ENCODE results near the gene CATSPER3. TPM values are rescaled to one million over a fixed set of nuclear protein-coding genes. Genes with fewer than 3 reads are reported as not detected.

The CATSPER3 gene
- polyA plus RNA-seq, 3 donors, result 0.15 to 0.60 (median 0.52) TPM

GRCh38 chr5:135024956-135025729, 57.4 kb downstream of the CATSPER3 start:
- intact Hi-C loops (cut with micrococcal nuclease), result no loop called here
- Histone ChIP-seq H3K79me2 (ENCODE audit: insufficient read depth, low read length) (no peaks in the 10 kb centered on the region), H3K9me3 (replicated peaks in 1 of 2; ENCODE audit: control insufficient read depth in 1 of 2, insufficient read depth in 1 of 2, low read length in 2 of 2) (peaks cover 0 to 23% of the 10 kb centered on the region in 2 donors), H3K27me3 (ENCODE audit: control insufficient read depth in 2 of 2, insufficient read depth in 2 of 2, low read length in 2 of 2) (peaks cover 31 to 60% of the 10 kb centered on the region in 2 donors), H3K36me3 (replicated peaks in 1 of 2; ENCODE audit: control insufficient read depth in 1 of 2, insufficient read depth in 2 of 2, low read length in 2 of 2) (no peaks in the 10 kb centered on the region), H3K4me2 (replicated peaks; ENCODE audit: extremely low read depth, low read length, poor library complexity, severe bottlenecking) (no peak overlapping the region), H3K4me3 (replicated peaks in 1 of 3; ENCODE audit: low read depth in 2 of 3, low read length in 3 of 3) (no peak overlapping the region), H2AFZ (ENCODE audit: insufficient read depth, low read depth, low read length, poor library complexity, severe bottlenecking) (no peak overlapping the region), H4K20me1 (ENCODE audit: insufficient read depth, low read length) (no peaks in the 10 kb centered on the region), H3K27ac (ENCODE audit: low read depth in 1 of 2, low read length in 2 of 2) (no peak overlapping the region), H3K9ac (ENCODE audit: insufficient read depth, low read length, poor library complexity, severe bottlenecking) (no peak overlapping the region), H3K4me1 (ENCODE audit: control insufficient read depth in 1 of 2, insufficient read depth in 2 of 2, low read length in 2 of 2) (no peaks in the 10 kb centered on the region)
- DNase-seq, result no peak
- Mint-ChIP-seq H3K36me3 (peaks cover 3 to 6% of the 10 kb centered on the region in 2 donors), H3K4me1 (peaks cover 8% of the 10 kb centered on the region), H3K9me3 (peaks cover 0 to 13% (median 8%) of the 10 kb centered on the region in 7 donors), H3K27ac (no peak overlapping the region), H3K27me3 (ENCODE audit: low read depth in 3 of 3) (peaks cover 53 to 74% (median 67%) of the 10 kb centered on the region in 3 donors), H3K4me3 (peak overlapping the region in 1 of 2 donors; percentile 51)
- 91% methylated on average over 7 of the region's 11 CpGs for WGBS (ENCODE audit: insufficient coverage)
- no peak for TF ChIP-seq CTCF (IDR thresholded peaks at IDR 0.05)

GRCh38 chr5:135025730-135026644, 58.3 kb downstream of the CATSPER3 start:
- DNase-seq, result no peak
- H4K20me1 ChIP-seq (ENCODE audit: insufficient read depth, low read length), result no peaks in the 10 kb centered on the region
- no peak overlapping the region for H2AFZ ChIP-seq (ENCODE audit: insufficient read depth, low read depth, low read length, poor library complexity, severe bottlenecking)
- WGBS (ENCODE audit: insufficient coverage), result 96% methylated on average over 8 of the region's 15 CpGs
- Mint-ChIP-seq H3K9me3 (peaks cover 0 to 16% (median 11%) of the 10 kb centered on the region in 7 donors), H3K36me3 (peaks cover 3 to 6% of the 10 kb centered on the region in 2 donors), H3K27ac (no peak overlapping the region), H3K4me3 (peak overlapping the region in 1 of 2 donors; percentile 51), H3K4me1 (peaks cover 16% of the 10 kb centered on the region), H3K27me3 (ENCODE audit: low read depth in 3 of 3) (peaks cover 61 to 77% (median 74%) of the 10 kb centered on the region in 3 donors)
- no peak overlapping the region for H3K9ac ChIP-seq (ENCODE audit: insufficient read depth, low read length, poor library complexity, severe bottlenecking)
- H3K4me1 ChIP-seq (ENCODE audit: control insufficient read depth in 1 of 2, insufficient read depth in 2 of 2, low read length in 2 of 2), result peaks cover 4% of the 10 kb centered on the region in 2 donors
- no peak overlapping the region for H3K27ac ChIP-seq (ENCODE audit: low read depth in 1 of 2, low read length in 2 of 2)
- H3K9me3 ChIP-seq (replicated peaks in 1 of 2; ENCODE audit: control insufficient read depth in 1 of 2, insufficient read depth in 1 of 2, low read length in 2 of 2), result peaks cover 0 to 32% of the 10 kb centered on the region in 2 donors
- TF ChIP-seq CTCF (IDR thresholded peaks at IDR 0.05), result no peak
- intact Hi-C loops (cut with micrococcal nuclease), result no loop called here
- H3K79me2 ChIP-seq (ENCODE audit: insufficient read depth, low read length), result no peaks in the 10 kb centered on the region
- no peaks in the 10 kb centered on the region for H3K36me3 ChIP-seq (replicated peaks in 1 of 2; ENCODE audit: control insufficient read depth in 1 of 2, insufficient read depth in 2 of 2, low read length in 2 of 2)
- no peak overlapping the region for H3K4me3 ChIP-seq (replicated peaks in 1 of 3; ENCODE audit: low read depth in 2 of 3, low read length in 3 of 3)
- H3K27me3 ChIP-seq (ENCODE audit: control insufficient read depth in 2 of 2, insufficient read depth in 2 of 2, low read length in 2 of 2), result peaks cover 40 to 68% of the 10 kb centered on the region in 2 donors
- H3K4me2 ChIP-seq (replicated peaks; ENCODE audit: extremely low read depth, low read length, poor library complexity, severe bottlenecking), result no peak overlapping the region

All from CD14-positive monocyte (primary cell).